MM.1S (cell line): ENCODE data around the gene KIAA0825.

Source experiments
- CTCF ChIP-seq: fragments of 300-600 bp; sonication (generic); IDR thresholded peaks from 2 replicates; pipeline ENCODE4 v1.5.1; 2016; ENCODE audit warnings: antibody characterized with exemption, low read length, mixed read lengths
- EZH2 ChIP-seq: fragments of 300-600 bp; sonication (generic); optimal IDR thresholded peaks from 2 replicates; pipeline ENCODE3; 2017; ENCODE audit warnings: low read depth, mild to moderate bottlenecking, antibody characterized with exemption, low read length, mixed read lengths
- EZH2phosphoT487 ChIP-seq: fragments of 300-600 bp; sonication (generic); IDR thresholded peaks from 2 replicates; pipeline ENCODE4 v1.6.1; 2018; ENCODE audit warnings: antibody characterized with exemption, low read length

- TF ChIP-seq CTCF (no peak), EZH2phosphoT487 (no peak), EZH2 (no peak)
These were observed 147.6 kb downstream of the KIAA0825 start for GRCh38 chr5:94470802-94471201.
